HEK293 (cell line): ENCODE results near the gene TSPEAR.

Experiments used
- CTCF ChIP-seq: fragments of 450-650 bp; formaldehyde crosslinking; IDR thresholded peaks from 2 replicates; pipeline ENCODE4 v1.5.1; 2016; ENCODE audit warnings: missing biosample characterization, missing genetic modification characterization
- FEZF1 ChIP-seq: fragments of 450-650 bp; formaldehyde crosslinking; IDR thresholded peaks from 2 replicates; pipeline ENCODE4 v1.5.1; 2016; ENCODE audit warnings: missing biosample characterization, missing genetic modification characterization
- KLF10 ChIP-seq: fragments of 450-650 bp; IDR thresholded peaks from 2 replicates; pipeline ENCODE4 v1.5.1; 2018; ENCODE audit warnings: missing biosample characterization, mild to moderate bottlenecking, missing genetic modification characterization
- MZF1 ChIP-seq: fragments of 450-650 bp; formaldehyde crosslinking; IDR thresholded peaks from 2 replicates; pipeline ENCODE4 v1.5.1; 2017; ENCODE audit warnings: missing biosample characterization, missing genetic modification characterization, borderline replicate concordance
- PATZ1 ChIP-seq: fragments of 450-650 bp; formaldehyde crosslinking; IDR thresholded peaks from 2 replicates; pipeline ENCODE4 v1.5.1; 2016; ENCODE audit warnings: missing biosample characterization, missing genetic modification characterization
- ZNF16 ChIP-seq: fragments of 450-650 bp; formaldehyde crosslinking; IDR thresholded peaks from 2 replicates; pipeline ENCODE4 v1.5.1; 2016; ENCODE audit warnings: low read depth, missing biosample characterization, missing genetic modification characterization
- ZNF248 ChIP-seq: fragments of 450-650 bp; formaldehyde crosslinking; IDR thresholded peaks from 2 replicates; pipeline ENCODE4 v1.5.1; 2017; ENCODE audit warnings: missing biosample characterization, missing genetic modification characterization
- ZNF37A ChIP-seq: fragments of 450-650 bp; IDR thresholded peaks from 2 replicates; pipeline ENCODE4 v1.5.1; 2018; ENCODE audit warnings: missing biosample characterization, missing genetic modification characterization
- ZNF521 ChIP-seq: fragments of 450-650 bp; formaldehyde crosslinking; IDR thresholded peaks from 2 replicates; pipeline ENCODE4 v1.5.1; 2017; ENCODE audit warnings: missing biosample characterization, mild to moderate bottlenecking, missing genetic modification characterization
- ZNF585B ChIP-seq: fragments of 450-650 bp; formaldehyde crosslinking; IDR thresholded peaks from 2 replicates; pipeline ENCODE4 v1.5.1; 2016; ENCODE audit warnings: missing biosample characterization, missing genetic modification characterization
- ZNF76 ChIP-seq: fragments of 450-650 bp; formaldehyde crosslinking; IDR thresholded peaks from 2 replicates; pipeline ENCODE4; 2016; ENCODE audit warnings: low read depth, missing biosample characterization, missing genetic modification characterization, borderline replicate concordance
- ZNF785 ChIP-seq: fragments of 450-650 bp; formaldehyde crosslinking; IDR thresholded peaks from 2 replicates; pipeline ENCODE4 v1.5.1; 2016; ENCODE audit warnings: missing biosample characterization, missing genetic modification characterization
- ZNF830 ChIP-seq: fragments of 450-650 bp; IDR thresholded peaks from 2 replicates; pipeline ENCODE4 v1.5.0; 2018; ENCODE audit warnings: missing biosample characterization, missing genetic modification characterization, low read depth, mild to moderate bottlenecking, moderate library complexity

GRCh38 chr21:44454747-44455523 lies 256.4 kb downstream of the TSPEAR start, which contains the start of gene LRRC3:
- TF ChIP-seq KLF10: peak; percentile 83
- TF ChIP-seq PATZ1: peak; percentile 87
- TF ChIP-seq CTCF: no peak
- TF ChIP-seq MZF1 (tag by site-specific recombination): no peak
- TF ChIP-seq ZNF37A (tag by site-specific recombination): no peak
- TF ChIP-seq ZNF830 (tag by site-specific recombination): no peak
- TF ChIP-seq ZNF585B: no peak
- no peak for TF ChIP-seq FEZF1 (tag by site-specific recombination)
- no peak for TF ChIP-seq ZNF76 (tag by site-specific recombination)
- no peak for TF ChIP-seq ZNF248 (tag by site-specific recombination)
- no peak for TF ChIP-seq ZNF521 (tag by site-specific recombination)
- no peak for TF ChIP-seq ZNF785
- no peak for TF ChIP-seq ZNF16 (tag by site-specific recombination)
